Measurements from ENCODE around the gene MLIP. TPM values are rescaled to one million over a fixed set of nuclear protein-coding genes. Genes with fewer than 3 reads are reported as not detected.

The MLIP gene
- total RNA-seq, 1 experiment from 2014 or later, result not detected

GRCh38 chr6:54118117-54118516, 6.9 kb downstream of the MLIP start:
- no peak for ATAC-seq
- POLR2A ChIA-PET, result no interaction called here
- H3K9me3 Mint-ChIP-seq, result peaks cover 9% of the 10 kb centered on the region
- DNase-seq (ENCODE audit: low spot score), result no peak
- peaks cover 4% of the 10 kb centered on the region; the same call in 1 of the 2 replicates for H3K36me3 Mint-ChIP-seq
- CTCF ChIA-PET, result no interaction called here
- TF ChIP-seq CBFB (CRISPR knock-in tag; IDR thresholded peaks at IDR 0.05; ENCODE audit: low read depth), result no peak
- no peak for TF ChIP-seq AFF4 (CRISPR knock-in tag; IDR thresholded peaks at IDR 0.05; ENCODE audit: borderline replicate concordance)
- TF ChIP-seq FOXK1 (CRISPR knock-in tag; IDR thresholded peaks at IDR 0.05), result no peak
- no peak for TF ChIP-seq CDX4 (CRISPR knock-in tag; IDR thresholded peaks at IDR 0.05; ENCODE audit: borderline replicate concordance)
- no peak for TF ChIP-seq ZNF281 (CRISPR knock-in tag; IDR thresholded peaks at IDR 0.05)
- TF ChIP-seq TEAD1 (CRISPR knock-in tag; IDR thresholded peaks at IDR 0.05), result no peak
- no peak for TF ChIP-seq ESRRA (CRISPR knock-in tag; IDR thresholded peaks at IDR 0.05; ENCODE audit: borderline replicate concordance)
- TF ChIP-seq ZBTB21 (CRISPR knock-in tag; IDR thresholded peaks at IDR 0.05; ENCODE audit: borderline replicate concordance), result no peak
- no peak for TF ChIP-seq NFATC4 (CRISPR knock-in tag; IDR thresholded peaks at IDR 0.05)
- TF ChIP-seq MAX (CRISPR knock-in tag; IDR thresholded peaks at IDR 0.05), result no peak
- H3K27me3 Mint-ChIP-seq (ENCODE audit: low read depth), result no peaks in the 10 kb centered on the region
- no peak overlapping the region for H3K27ac Mint-ChIP-seq
- H3K4me1 Mint-ChIP-seq, result peaks cover 6% of the 10 kb centered on the region; the same call in 1 of the 2 replicates
- no peak overlapping the region for H3K4me3 Mint-ChIP-seq

- CTCF ChIA-PET, result interaction anchor here (0.6 kb wide), 1 partner anchor 399 kb away, joined by 3 read pairs; no protein-coding TSS in a partner anchor
- POLR2A ChIA-PET, result no interaction called here
- TF ChIP-seq IRF1 (CRISPR knock-in tag; IDR thresholded peaks at IDR 0.05) (no peak), RELA (CRISPR knock-in tag; IDR thresholded peaks at IDR 0.05; ENCODE audit: borderline replicate concordance) (no peak), CREM (CRISPR knock-in tag; IDR thresholded peaks at IDR 0.05) (no peak), ZSCAN18 (CRISPR knock-in tag; IDR thresholded peaks at IDR 0.05) (no peak), AFF4 (CRISPR knock-in tag; IDR thresholded peaks at IDR 0.05; ENCODE audit: borderline replicate concordance) (no peak), ZNF317 (CRISPR knock-in tag; IDR thresholded peaks at IDR 0.05; ENCODE audit: borderline replicate concordance, low read depth) (no peak), USF2 (CRISPR knock-in tag; IDR thresholded peaks at IDR 0.05) (no peak), ZNF138 (CRISPR knock-in tag; conservative IDR thresholded peaks at IDR 0.05) (no peak), TEAD4 (CRISPR knock-in tag; IDR thresholded peaks at IDR 0.05) (no peak)
These were observed 14.2 kb downstream of the MLIP start for GRCh38 chr6:54125493-54125892.

More at GRCh38 chr6:54125493-54125892, 14.2 kb downstream of the MLIP start:
- DNase-seq (ENCODE audit: low spot score) (no peak), ATAC-seq (peak; percentile 86)
- H3K4me3 Mint-ChIP-seq, result no peak overlapping the region
- H3K4me1 Mint-ChIP-seq, result peaks cover 10% of the 10 kb centered on the region
- H3K27ac Mint-ChIP-seq, result no peak overlapping the region
- no peaks in the 10 kb centered on the region for H3K36me3 Mint-ChIP-seq
- H3K9me3 Mint-ChIP-seq, result no peaks in the 10 kb centered on the region
- H3K27me3 Mint-ChIP-seq (ENCODE audit: low read depth), result no peaks in the 10 kb centered on the region
